ENCODE measurements around the gene CDHR2. TPM values are rescaled to one million over a fixed set of nuclear protein-coding genes. Genes with fewer than 3 reads are reported as not detected.

CDHR2 gene
- total RNA-seq, 4 donors from 2014 or later: not detected

GRCh38 chr5:176524138-176524537, 25.0 kb upstream of the CDHR2 start:
- ATAC-seq (ENCODE audit: low FRiP score): no peak
- no peak for DNase-seq (ENCODE audit: low spot score)
- no peak for TF ChIP-seq CTCF (IDR thresholded peaks at IDR 0.05)

- no peak for DNase-seq (ENCODE audit: low spot score)
- no peak for TF ChIP-seq CTCF (IDR thresholded peaks at IDR 0.05)
- ATAC-seq (ENCODE audit: low FRiP score): no peak
Observed at GRCh38 chr5:176524987-176525386, 24.2 kb upstream of the CDHR2 start.

GRCh38 chr5:176525677-176526076, 23.5 kb upstream of the CDHR2 start:
- no peak for TF ChIP-seq CTCF (IDR thresholded peaks at IDR 0.05)
- DNase-seq (ENCODE audit: low spot score) (no peak), ATAC-seq (ENCODE audit: low FRiP score) (no peak)

GRCh38 chr5:176526462-176526861, 22.7 kb upstream of the CDHR2 start:
- no peak for TF ChIP-seq CTCF (IDR thresholded peaks at IDR 0.05)
- ATAC-seq (ENCODE audit: low FRiP score): no peak
- no peak for DNase-seq (ENCODE audit: low spot score)

GRCh38 chr5:176527246-176528222, 21.6 kb upstream of the CDHR2 start:
- ATAC-seq (ENCODE audit: low FRiP score) (no peak), DNase-seq (ENCODE audit: low spot score) (no peak)
- no peak for TF ChIP-seq CTCF (IDR thresholded peaks at IDR 0.05)

- ATAC-seq (ENCODE audit: low FRiP score): no peak
- no peak for DNase-seq (ENCODE audit: low spot score)
- no peak for TF ChIP-seq CTCF (IDR thresholded peaks at IDR 0.05)
Observed at GRCh38 chr5:176528301-176528700, 20.8 kb upstream of the CDHR2 start.

- DNase-seq (ENCODE audit: low spot score) (no peak), ATAC-seq (ENCODE audit: low FRiP score) (no peak)
- TF ChIP-seq CTCF (IDR thresholded peaks at IDR 0.05): no peak
Observed at GRCh38 chr5:176528761-176529115, 20.4 kb upstream of the CDHR2 start.
